GM15510 (cell line): ENCODE results near the gene OR6S1.

ENCODE experiments used
- POLR2A ChIP-seq: IDR thresholded peaks from 3 replicates; pipeline ENCODE4 v1.6.1; 2011; ENCODE audit warnings: borderline replicate concordance; ENCODE audit not compliant: insufficient read length; ENCODE audit errors: extremely low read depth

OR6S1 gene

DNA sequence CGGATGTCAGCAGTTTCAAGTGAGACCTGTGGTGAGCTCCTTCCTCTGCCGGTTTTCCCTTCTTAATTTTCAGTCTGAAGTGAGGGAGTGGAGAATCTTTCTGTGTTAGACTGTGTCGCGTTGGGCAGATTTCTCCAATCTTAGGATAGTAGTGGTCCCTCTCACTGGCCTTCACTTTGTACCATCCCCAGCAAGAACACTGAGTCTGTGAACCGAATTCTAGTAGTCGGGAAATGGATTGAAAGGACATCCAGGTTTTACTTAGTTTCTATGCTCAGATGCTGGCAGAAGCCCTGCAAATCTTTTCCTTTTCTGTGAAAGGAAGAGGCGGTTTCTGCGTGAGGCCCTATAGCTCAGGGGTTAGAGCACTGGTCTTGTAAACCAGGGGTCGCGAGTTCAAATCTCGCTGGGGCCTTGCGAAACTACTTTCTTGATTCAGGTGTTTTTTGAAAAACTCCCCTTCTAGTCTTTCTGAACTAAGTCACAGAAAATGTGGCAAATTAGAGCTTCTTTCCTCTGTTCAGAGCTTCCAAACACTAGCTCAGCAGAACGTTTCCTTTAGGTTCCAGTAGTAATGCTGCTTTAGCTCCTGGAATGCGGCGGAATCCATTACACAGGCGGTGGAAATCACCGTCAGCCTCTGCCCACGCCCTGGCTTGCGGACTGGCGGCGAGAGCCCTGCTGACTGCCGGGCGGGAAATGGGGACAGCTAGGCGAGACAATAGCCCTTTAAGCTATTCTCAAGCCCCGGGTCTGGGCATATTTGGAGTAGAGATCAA lies 40.0 kb upstream of the OR6S1 start:
- TF ChIP-seq POLR2A = peak; percentile 31

DNA sequence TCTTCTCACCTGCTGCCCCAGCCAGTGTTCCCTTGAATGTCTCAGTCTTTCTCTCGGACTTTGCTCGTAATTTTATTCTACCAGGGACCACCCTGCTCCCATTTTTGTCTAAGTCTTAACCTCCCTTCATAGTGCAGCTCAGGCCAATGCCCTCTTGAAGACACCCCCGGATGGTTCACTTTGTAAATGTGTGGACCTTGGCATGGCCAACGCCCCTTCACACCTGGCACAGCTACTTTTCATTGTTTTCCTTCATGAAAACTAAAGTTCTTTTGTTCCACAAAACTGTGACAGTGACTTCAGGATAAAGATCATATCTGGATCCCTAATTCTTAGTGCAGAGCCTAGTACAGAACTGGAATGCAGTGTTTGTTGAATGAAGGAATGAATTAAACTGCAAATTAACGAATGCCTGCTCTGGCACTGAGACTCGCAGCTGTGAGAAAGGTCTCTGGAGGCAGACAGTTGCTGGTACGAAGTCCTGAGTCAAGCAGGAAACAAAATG lies 39.4 kb upstream of the OR6S1 start:
- no peak for TF ChIP-seq POLR2A

- TF ChIP-seq POLR2A = no peak
Measured at GRCh38 chr14:20680363-20680762, 38.9 kb upstream of the OR6S1 start.

DNA sequence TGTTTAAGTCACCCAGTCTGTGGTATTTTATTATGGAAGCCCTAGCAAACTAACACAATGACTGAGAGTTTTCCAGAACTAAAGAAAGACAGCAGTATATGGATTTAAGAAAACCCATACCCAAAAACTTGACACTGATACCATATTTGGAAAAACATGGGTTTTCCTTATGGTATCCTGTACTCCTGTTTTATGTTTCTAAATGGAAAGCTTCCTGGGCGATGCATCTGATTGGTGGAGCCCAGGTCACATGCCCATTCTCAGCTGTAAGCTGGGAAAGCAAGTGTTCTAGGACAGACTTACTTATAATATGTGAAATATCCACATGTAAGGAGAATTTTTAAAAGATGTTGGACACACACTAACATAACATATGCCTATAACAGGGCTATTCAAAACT lies 38.4 kb upstream of the OR6S1 start:
- TF ChIP-seq POLR2A = no peak

- no peak for TF ChIP-seq POLR2A
Measured at GRCh38 chr14:20676072-20676471, 34.6 kb upstream of the OR6S1 start.

GRCh38 chr14:20675669-20676068 lies 34.2 kb upstream of the OR6S1 start:
- no peak for TF ChIP-seq POLR2A

DNA sequence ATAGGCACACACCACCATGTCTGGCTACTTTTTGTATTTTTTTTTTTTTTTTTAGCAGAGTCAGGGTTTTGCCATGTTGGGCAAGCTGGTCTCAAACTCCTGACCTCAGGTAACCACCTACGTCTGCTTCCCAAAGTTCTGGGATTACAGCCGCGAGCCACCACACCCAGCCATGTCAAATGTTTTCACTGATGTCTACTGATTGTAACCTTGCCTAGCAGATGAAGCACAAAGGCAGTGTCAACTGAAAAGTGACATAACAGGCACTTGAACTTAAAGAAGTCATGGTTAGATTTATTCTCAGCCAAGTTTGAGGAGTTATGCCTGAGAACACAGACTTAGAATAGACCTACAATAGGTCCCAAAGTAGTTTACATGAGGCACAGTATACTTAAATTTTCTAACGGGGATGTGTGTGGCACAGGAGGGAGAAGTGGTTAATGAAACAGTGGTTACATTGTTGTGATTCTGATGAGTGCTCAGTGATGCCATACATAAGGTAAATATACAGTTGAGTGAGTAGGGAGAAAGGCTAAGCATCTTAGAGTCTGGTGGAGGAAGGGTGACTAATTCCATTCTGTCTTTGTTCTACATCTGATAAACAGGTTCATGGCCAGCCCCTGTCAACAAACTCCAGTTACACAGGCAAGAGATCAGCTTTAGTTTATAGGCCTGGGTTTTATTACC lies 30.2 kb upstream of the OR6S1 start:
- no peak for TF ChIP-seq POLR2A

DNA sequence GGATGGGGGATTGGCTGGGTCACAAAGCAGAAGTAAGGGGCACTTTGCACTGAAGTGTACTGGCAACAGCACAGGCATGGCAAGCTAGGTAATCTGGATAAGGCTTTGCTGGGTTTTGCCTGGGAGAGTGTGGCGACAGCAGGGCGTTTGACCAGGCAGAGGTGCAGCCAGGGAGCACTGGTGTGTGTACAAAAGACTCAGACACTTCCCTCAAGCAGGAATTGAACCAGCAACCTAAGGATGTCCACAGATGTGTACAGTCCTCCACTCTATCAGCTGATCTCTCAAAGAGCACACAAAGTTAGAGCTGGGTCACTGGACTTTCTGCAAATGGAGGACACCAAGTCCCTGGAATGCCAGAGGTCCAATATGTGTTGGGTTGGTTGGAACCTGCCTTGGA lies 27.5 kb upstream of the OR6S1 start:
- TF ChIP-seq POLR2A = no peak

DNA sequence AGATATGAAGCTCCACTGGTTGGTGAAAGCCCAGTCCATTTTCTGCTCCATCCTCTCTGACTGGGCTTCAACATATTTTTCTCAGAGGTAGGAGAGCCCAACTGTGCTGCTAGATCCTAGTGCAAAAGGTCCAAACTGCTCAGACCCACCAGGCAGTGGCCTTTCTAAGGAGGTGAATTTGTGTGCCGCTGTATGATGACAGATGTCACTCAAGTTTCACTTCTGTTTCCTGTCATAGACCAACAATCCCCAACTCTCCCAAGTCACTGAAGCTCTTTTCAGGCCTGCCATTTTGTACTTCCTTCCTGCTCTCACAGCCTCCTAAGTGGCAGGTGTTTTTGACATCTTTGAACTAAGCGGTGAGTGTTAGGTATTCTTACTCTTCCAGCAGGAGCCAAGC lies 26.5 kb upstream of the OR6S1 start:
- peak; percentile 28 for TF ChIP-seq POLR2A

DNA sequence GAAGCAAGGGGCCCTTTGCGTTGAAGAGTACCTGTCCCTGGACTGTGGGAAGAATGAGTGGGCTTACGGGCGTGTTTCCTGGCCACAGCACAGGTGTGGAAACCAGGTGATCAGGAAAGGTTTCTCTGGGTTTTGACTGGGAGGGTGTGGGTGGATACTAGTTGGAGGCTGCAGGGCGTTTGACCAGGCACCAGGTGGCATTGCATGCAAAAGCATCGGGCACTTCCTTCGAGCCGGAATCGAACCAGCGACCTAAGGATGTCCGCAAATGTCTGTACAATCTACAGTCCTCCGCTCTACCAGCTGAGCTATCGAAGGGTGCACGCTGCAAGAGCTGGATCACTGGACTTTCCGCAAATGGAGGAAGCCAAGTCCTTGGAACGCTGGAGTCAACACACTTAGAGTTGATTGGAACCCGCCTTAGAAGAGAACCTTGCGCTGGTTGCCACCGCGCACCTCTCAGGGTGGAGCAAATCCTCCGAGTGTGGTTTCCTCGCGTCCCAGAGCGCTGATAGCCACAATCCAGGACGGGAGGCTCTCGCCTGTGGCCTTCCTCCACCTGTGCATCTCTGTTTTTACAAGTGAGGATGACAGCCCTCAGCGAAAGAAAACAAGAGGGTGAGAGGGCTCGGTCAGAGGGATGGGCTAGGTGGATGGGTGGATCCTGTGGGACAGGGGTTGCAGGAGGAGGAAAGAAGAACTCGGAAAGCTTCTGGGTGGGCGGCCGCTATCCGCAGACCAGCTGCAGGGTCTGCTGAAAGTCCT lies 21.7 kb upstream of the OR6S1 start:
- no peak for TF ChIP-seq POLR2A

- TF ChIP-seq POLR2A = no peak
Measured at GRCh38 chr14:20661197-20661596, 19.7 kb upstream of the OR6S1 start.

DNA sequence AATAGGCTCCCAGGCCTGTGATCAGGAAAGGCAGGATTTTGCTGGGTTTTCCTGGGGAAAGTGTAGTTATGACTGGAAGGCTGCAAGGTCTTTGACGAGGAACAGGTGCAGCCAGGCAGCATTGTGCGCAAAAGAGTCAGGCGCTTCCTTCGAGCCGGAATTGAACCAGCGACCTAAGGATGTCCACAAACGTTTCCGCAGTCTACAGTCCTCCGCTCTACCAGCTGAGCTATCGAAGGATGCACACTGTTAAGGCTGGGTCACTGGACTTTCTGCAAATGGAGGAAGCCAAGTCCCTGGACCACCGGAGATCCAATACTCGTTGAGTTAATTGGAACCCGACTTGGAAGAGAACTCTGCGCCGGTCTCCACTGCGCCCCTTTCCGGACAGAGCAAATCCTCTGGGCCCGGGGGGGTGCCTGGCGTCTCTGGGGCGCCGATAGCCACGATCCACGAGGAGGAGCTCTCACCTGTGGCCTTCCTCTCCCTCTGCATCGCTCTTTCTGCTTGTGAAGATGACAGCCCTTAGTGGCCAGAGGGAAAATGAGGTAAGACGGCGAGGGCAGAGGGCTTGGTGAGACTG lies 18.4 kb upstream of the OR6S1 start:
- TF ChIP-seq POLR2A = no peak

DNA sequence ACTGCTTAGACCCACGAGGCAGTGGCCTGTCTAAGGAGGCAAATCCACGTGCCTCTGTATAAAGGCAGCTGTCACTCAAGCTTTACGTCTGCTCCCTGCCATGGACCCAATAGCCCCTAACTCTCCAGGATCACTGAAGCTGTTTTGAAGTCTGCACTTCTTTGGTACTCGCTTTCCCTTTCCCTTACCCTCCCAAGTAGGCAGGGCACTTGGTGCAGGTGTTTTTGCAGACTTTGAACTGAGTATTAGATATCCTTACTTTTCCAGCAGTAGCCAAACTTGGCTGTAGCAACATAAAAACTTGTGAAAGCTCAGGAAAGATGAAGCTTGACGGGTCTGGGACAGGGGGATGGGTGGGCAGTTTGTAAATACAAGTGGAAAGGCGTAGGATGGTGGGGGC lies 17.8 kb upstream of the OR6S1 start:
- no peak for TF ChIP-seq POLR2A

GRCh38 chr14:20658246-20658645 lies 16.8 kb upstream of the OR6S1 start:
- TF ChIP-seq POLR2A = no peak

GRCh38 chr14:20657216-20658211 lies 16.0 kb upstream of the OR6S1 start:
- TF ChIP-seq POLR2A = no peak

GRCh38 chr14:20656274-20656673 lies 14.8 kb upstream of the OR6S1 start:
- no peak for TF ChIP-seq POLR2A
